Lower leg skin (tissue), 4 donors: ENCODE results near the gene OR52D1. TPM values are rescaled to one million over a fixed set of nuclear protein-coding genes. Genes with fewer than 3 reads are reported as not detected.

Experiments used
- DNase-seq, 2 donors: peaks; one replicate each; pipeline ENCODE4 v3.0.0-alpha.2; 2019; ENCODE audit warnings: low spot score in 2 of 2
- H3K4me3 ChIP-seq: fragments of 200-600 bp; sonication (generic); 2 replicates; pipeline ENCODE4 v1.5.1; 2017; ENCODE audit warnings: mild to moderate bottlenecking, low read depth; ENCODE audit not compliant: poor library complexity, severe bottlenecking
- POLR2A ChIP-seq, 2 donors: fragments of 450-650 bp; IDR thresholded peaks; one replicate each; pipeline ENCODE4 v1.6.1; 2016 to 2017; ENCODE audit warnings: antibody characterized with exemption in 2 of 2, mild to moderate bottlenecking in 1 of 2, moderate library complexity in 1 of 2
- WGBS, 2 donors: methylation state at CpG; one replicate each; pipeline ENCODE4 v1.1.5; 2018; 5-methylcytosine and 5-hydroxymethylcytosine counted together
- intact Hi-C: fragments of 100-400 bp; cut with DNase I; formaldehyde crosslinking; loops from one replicate; pipeline ENCODE4 v1.15.0; 2023; ENCODE audit warnings: low total_unique reads
- total RNA-seq, 4 donors: library from RNA; depleted of rRNA; stranded (reverse); fragments of >200 nt; gene quantifications; one replicate each; pipeline ENCODE4 v1.1.0, GENCODE V29; 2016
- TF ChIP-seq, protein P1 (sequence below), 3 donors: fragments of 450-650 bp; IDR thresholded peaks; one replicate each; pipeline ENCODE4 v1.5.1; 2016; ENCODE audit warnings: antibody characterized with exemption in 3 of 3, mild to moderate bottlenecking in 3 of 3, moderate library complexity in 2 of 3

Gene OR52D1
- total RNA-seq, 4 donors from 2014 or later: not detected

DNA sequence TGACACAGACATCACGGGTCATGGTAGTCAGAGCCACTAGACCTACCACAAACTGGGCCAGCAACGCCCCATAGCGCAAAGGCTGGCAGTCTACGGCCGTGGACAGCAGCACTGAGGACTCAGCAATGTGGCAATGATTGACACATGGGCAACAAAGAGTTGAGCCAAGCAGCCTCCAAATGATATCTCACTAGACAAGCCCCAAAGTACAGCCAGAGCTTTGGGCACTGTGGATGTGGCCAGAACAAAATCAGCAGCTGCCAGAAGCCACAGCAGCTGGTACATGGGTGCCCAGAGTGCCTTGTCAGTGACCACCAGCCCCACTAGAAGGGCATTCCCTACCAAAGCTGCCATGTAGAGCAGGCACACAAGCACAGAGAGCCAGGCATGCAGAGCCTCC lies 39.2 kb downstream of the OR52D1 start:
- TF ChIP-seq, protein P1, sequence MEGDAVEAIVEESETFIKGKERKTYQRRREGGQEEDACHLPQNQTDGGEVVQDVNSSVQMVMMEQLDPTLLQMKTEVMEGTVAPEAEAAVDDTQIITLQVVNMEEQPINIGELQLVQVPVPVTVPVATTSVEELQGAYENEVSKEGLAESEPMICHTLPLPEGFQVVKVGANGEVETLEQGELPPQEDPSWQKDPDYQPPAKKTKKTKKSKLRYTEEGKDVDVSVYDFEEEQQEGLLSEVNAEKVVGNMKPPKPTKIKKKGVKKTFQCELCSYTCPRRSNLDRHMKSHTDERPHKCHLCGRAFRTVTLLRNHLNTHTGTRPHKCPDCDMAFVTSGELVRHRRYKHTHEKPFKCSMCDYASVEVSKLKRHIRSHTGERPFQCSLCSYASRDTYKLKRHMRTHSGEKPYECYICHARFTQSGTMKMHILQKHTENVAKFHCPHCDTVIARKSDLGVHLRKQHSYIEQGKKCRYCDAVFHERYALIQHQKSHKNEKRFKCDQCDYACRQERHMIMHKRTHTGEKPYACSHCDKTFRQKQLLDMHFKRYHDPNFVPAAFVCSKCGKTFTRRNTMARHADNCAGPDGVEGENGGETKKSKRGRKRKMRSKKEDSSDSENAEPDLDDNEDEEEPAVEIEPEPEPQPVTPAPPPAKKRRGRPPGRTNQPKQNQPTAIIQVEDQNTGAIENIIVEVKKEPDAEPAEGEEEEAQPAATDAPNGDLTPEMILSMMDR (IDR thresholded peaks at IDR 0.05): no peak
- no peak for TF ChIP-seq POLR2A (IDR thresholded peaks at IDR 0.05)
- no peak for DNase-seq
- WGBS, 2 donors: 86 to 95% methylated on average over 5 of the region's 5 CpGs
- no peak overlapping the region for H3K4me3 ChIP-seq
- intact Hi-C loops: no loop called here

DNA sequence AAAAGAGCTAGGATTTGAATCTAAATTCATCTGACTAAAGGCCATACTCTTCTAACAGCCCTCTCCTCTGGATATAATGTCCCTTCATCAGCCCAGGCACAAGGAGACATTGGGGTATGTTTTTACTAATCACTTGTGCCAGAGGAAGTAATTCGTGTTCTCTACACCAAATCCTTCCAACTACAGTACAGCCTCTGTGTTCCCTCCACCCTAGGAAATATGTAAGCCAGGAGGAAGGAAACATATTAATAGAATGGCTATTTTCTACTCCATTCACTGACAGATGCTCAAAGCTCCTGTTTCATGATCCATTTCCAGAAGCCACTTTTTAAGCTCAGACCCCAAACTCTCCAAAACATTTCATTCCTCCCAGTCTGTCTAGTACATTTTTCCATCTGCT lies 40.0 kb downstream of the OR52D1 start:
- WGBS, 2 donors: 35 to 36% methylated on average over 1 of the region's 1 CpG
- H3K4me3 ChIP-seq: no peak overlapping the region
- DNase-seq: no peak
- intact Hi-C loops: no loop called here
- TF ChIP-seq, protein P1 (IDR thresholded peaks at IDR 0.05): no peak
- TF ChIP-seq POLR2A (IDR thresholded peaks at IDR 0.05): no peak

- no peak for TF ChIP-seq POLR2A (IDR thresholded peaks at IDR 0.05)
- TF ChIP-seq, protein P1 (IDR thresholded peaks at IDR 0.05): no peak
- intact Hi-C loops: no loop called here
- no peak for DNase-seq
- H3K4me3 ChIP-seq: no peak overlapping the region
- 62 to 88% methylated on average over 2 of the region's 2 CpGs for WGBS, 2 donors
Measured at GRCh38 chr11:5531053-5531831, 42.8 kb downstream of the OR52D1 start.

- TF ChIP-seq POLR2A (IDR thresholded peaks at IDR 0.05): no peak
- TF ChIP-seq, protein P1 (IDR thresholded peaks at IDR 0.05): no peak
- intact Hi-C loops: no loop called here
- DNase-seq: no peak
- no peak overlapping the region for H3K4me3 ChIP-seq
- 63 to 69% methylated on average over 1 of the region's 1 CpG for WGBS, 2 donors
Measured at GRCh38 chr11:5534046-5534445, 45.6 kb downstream of the OR52D1 start.

GRCh38 chr11:5536482-5536881 lies 48.0 kb downstream of the OR52D1 start:
- DNase-seq: no peak
- no peak overlapping the region for H3K4me3 ChIP-seq
- intact Hi-C loops: no loop called here
- TF ChIP-seq, protein P1 (IDR thresholded peaks at IDR 0.05): no peak
- TF ChIP-seq POLR2A (IDR thresholded peaks at IDR 0.05): no peak

Other genes starting within 250 kb of the OR52D1 start
- not detected for gene HBG1, start 238.8 kb upstream of the OR52D1 start, total RNA-seq
- not detected for gene HBG2, start 233.9 kb upstream of the OR52D1 start, total RNA-seq
- not detected for gene HBE1, start 218.7 kb upstream of the OR52D1 start, total RNA-seq
- not detected for gene OR51B4, start 186.7 kb upstream of the OR52D1 start, total RNA-seq
- not detected for gene OR51B2, start 164.4 kb upstream of the OR52D1 start, total RNA-seq
- gene OR51B5, start 145.2 kb upstream of the OR52D1 start, total RNA-seq: not detected
- not detected for gene OR51B6, start 137.2 kb upstream of the OR52D1 start, total RNA-seq
- not detected for gene OR51M1, start 104.9 kb upstream of the OR52D1 start, total RNA-seq
- gene OR51Q1, start 66.6 kb upstream of the OR52D1 start, total RNA-seq: not detected
- not detected for gene OR51I1, start 47.2 kb upstream of the OR52D1 start, total RNA-seq
- not detected for gene OR51I2, start 39.4 kb upstream of the OR52D1 start, total RNA-seq
- gene UBQLN3, start 21.3 kb downstream of the OR52D1 start, total RNA-seq: under 1 TPM in 1 of 4 donors, not detected in 3; 0.13 TPM
- gene UBQLNL, start 28.0 kb downstream of the OR52D1 start, total RNA-seq: 1 to 10 TPM in 1 of 4 donors, under 1 TPM in 3; 0.12 to 1.8 (median 0.48) TPM
- gene OR52H1, start 59.9 kb downstream of the OR52D1 start, total RNA-seq: not detected
- not detected for gene OR52B6, start 92.2 kb downstream of the OR52D1 start, total RNA-seq
- 1 to 10 TPM; 1.0 to 2.7 (median 2.0) TPM for gene TRIM6, start 108.0 kb downstream of the OR52D1 start, total RNA-seq
- 10 to 100 TPM in 1 of 4 donors, 1 to 10 TPM in 3; 2.7 to 10.3 (median 6.9) TPM for gene TRIM34, start 136.3 kb downstream of the OR52D1 start, total RNA-seq
- gene TRIM5, start 196.4 kb downstream of the OR52D1 start, total RNA-seq: 10 to 100 TPM in 2 of 4 donors, 1 to 10 TPM in 2; 8.3 to 16.1 (median 10.8) TPM
- gene TRIM22, start 201.1 kb downstream of the OR52D1 start, total RNA-seq: 10 to 100 TPM in 2 of 4 donors, 1 to 10 TPM in 2; 5.9 to 12.5 (median 9.2) TPM
- gene OR56B1, start 247.8 kb downstream of the OR52D1 start, total RNA-seq: under 1 TPM in 1 of 4 donors, not detected in 3; 0.29 TPM